Retinal pigment epithelial cell (primary cell): ENCODE data around the gene ACTR1A.

Experiments used
- DNase-seq: peaks from one replicate; pipeline ENCODE4 v3.0.0-alpha.2; 2010; ENCODE audit warnings: low read depth
- H3K4me3 ChIP-seq: 2 replicates; pipeline ENCODE4 v1.5.1; 2011; ENCODE audit warnings: mild to moderate bottlenecking, low read length, control low read depth, moderate library complexity
- CTCF ChIP-seq: conservative IDR thresholded peaks from 2 replicates; pipeline ENCODE4 v1.5.1; 2011; ENCODE audit warnings: low read depth, low read length, control low read depth, inconsistent platforms

ACTR1A gene

GRCh38 chr10:102497545-102497944 is 5.0 kb downstream of the ACTR1A start:
- no peak overlapping the region for H3K4me3 ChIP-seq
- DNase-seq = no peak
- no peak for TF ChIP-seq CTCF

- no peak for DNase-seq
- TF ChIP-seq CTCF = no peak
- H3K4me3 ChIP-seq = no peak overlapping the region
Observed at GRCh38 chr10:102493771-102494170, 8.7 kb downstream of the ACTR1A start.

- DNase-seq = no peak
- no peak overlapping the region for H3K4me3 ChIP-seq
- TF ChIP-seq CTCF = no peak
Observed at GRCh38 chr10:102492983-102493382, 9.5 kb downstream of the ACTR1A start.

GRCh38 chr10:102492344-102492939 is 10.1 kb downstream of the ACTR1A start:
- no peak for DNase-seq
- no peak for TF ChIP-seq CTCF
- H3K4me3 ChIP-seq = no peak overlapping the region

- TF ChIP-seq CTCF = no peak
- DNase-seq = no peak
- no peak overlapping the region for H3K4me3 ChIP-seq
Observed at GRCh38 chr10:102491136-102491535, 11.4 kb downstream of the ACTR1A start.

GRCh38 chr10:102485093-102485784 is 17.3 kb downstream of the ACTR1A start:
- DNase-seq = no peak
- no peak overlapping the region for H3K4me3 ChIP-seq
- TF ChIP-seq CTCF = no peak

- no peak overlapping the region for H3K4me3 ChIP-seq
- TF ChIP-seq CTCF = no peak
- DNase-seq = no peak
Observed at GRCh38 chr10:102484021-102484420, 18.5 kb downstream of the ACTR1A start.
